Measurements from ENCODE around the gene BOLA1. TPM values are rescaled to one million over a fixed set of nuclear protein-coding genes. Genes with fewer than 3 reads are reported as not detected.
"Not testable (repeated sequence)": the region's sequence is repeated elsewhere in the genome, so short reads cannot be mapped to it uniquely, and the experiment has no call there.

Gene BOLA1
- total and polyA plus RNA-seq, 2 donors (not counting 3 experiments of a cell fraction or from before 2014, with no cell fraction given): 10.8 to 12.2 TPM

DNA sequence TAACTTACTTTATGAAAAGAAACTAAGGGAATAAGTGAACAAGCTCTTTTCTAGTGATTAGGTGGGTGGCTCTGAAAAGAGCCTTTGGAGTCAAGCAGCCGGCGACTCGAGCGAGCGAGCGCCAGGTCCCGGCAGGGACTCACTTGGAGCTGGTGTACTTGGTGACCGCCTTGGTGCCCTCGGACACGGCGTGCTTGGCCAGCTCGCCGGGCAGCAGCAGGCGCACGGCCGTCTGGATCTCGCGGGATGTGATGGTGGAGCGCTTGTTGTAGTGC, 13.3 kb upstream of the BOLA1 start:
- FAIRE-seq; H4K20me1 ChIP-seq (replicated peaks; ENCODE audit: control insufficient read depth, extremely low read depth, insufficient read depth, low read length); H3K9me3 ChIP-seq (replicated peaks; ENCODE audit: control insufficient read depth, insufficient read depth, low read length); H2AFZ ChIP-seq (ENCODE audit: low read depth, low read length); H3K9me1 ChIP-seq (replicated peaks; ENCODE audit: control insufficient read depth, extremely low read depth, insufficient read depth, low read length); BruUV-seq (replicated peaks); H3K79me2 ChIP-seq (ENCODE audit: control insufficient read depth, insufficient read depth, low read length); H3K36me3 ChIP-seq (ENCODE audit: control insufficient read depth in 2 of 2, extremely low read depth in 1 of 2, insufficient read depth in 2 of 2, low read length in 2 of 2); DNase-seq (ENCODE audit: low read depth, low spot score); H3K27me3 ChIP-seq (ENCODE audit: control insufficient read depth in 2 of 2, insufficient read depth in 2 of 2, low read length in 2 of 2); intact Hi-C loops (cut with micrococcal nuclease): not testable (repeated sequence)
- H3K4me3 ChIP-seq (replicated peaks in 1 of 3; ENCODE audit: insufficient read depth in 1 of 3, low read depth in 1 of 3, low read length in 3 of 3): peak overlapping the region; percentile 40 to 81 (median 42)
- H3K4me2 ChIP-seq (ENCODE audit: insufficient read depth, low read length): peak overlapping the region; percentile 91
- peak overlapping the region; percentile 99 for H3K9ac ChIP-seq (replicated peaks; ENCODE audit: extremely low read depth, insufficient read depth, low read length)
- peaks cover 16% of the 10 kb centered on the region for H3K4me1 ChIP-seq (ENCODE audit: control insufficient read depth, extremely low read depth, insufficient read depth, low read length)
- H3K27ac ChIP-seq (ENCODE audit: insufficient read depth, low read depth, low read length): peak overlapping the region; percentile 90
- TF ChIP-seq POLR2AphosphoS5 (IDR thresholded peaks at IDR 0.05; ENCODE audit: insufficient read depth, low read depth, low read length): peak; percentile 52
- peak; percentile 87 for TF ChIP-seq POLR2A (IDR thresholded peaks at IDR 0.05; ENCODE audit: low read depth, low read length)
- POLR2A ChIA-PET: interaction anchor here (0.6 to 3.6 kb wide), 6 partner anchors 14 to 451 kb away, joined by 4 to 20 read pairs (median 7); partner anchors contain the start of genes BOLA1 and OTUD7B
- dilution Hi-C loops (cut with MboI; ENCODE audit: extremely low pct_ligation_motif_present, low sequenced_read_pairs): loop anchor here (25.0 kb wide), 1 partner anchor 151 kb away; no protein-coding TSS in a partner anchor
- CTCF ChIA-PET: interaction anchor here (1.2 to 4.1 kb wide), 4 partner anchors 41 to 301 kb away, joined by 3 to 38 read pairs (median 19); no protein-coding TSS in a partner anchor

DNA sequence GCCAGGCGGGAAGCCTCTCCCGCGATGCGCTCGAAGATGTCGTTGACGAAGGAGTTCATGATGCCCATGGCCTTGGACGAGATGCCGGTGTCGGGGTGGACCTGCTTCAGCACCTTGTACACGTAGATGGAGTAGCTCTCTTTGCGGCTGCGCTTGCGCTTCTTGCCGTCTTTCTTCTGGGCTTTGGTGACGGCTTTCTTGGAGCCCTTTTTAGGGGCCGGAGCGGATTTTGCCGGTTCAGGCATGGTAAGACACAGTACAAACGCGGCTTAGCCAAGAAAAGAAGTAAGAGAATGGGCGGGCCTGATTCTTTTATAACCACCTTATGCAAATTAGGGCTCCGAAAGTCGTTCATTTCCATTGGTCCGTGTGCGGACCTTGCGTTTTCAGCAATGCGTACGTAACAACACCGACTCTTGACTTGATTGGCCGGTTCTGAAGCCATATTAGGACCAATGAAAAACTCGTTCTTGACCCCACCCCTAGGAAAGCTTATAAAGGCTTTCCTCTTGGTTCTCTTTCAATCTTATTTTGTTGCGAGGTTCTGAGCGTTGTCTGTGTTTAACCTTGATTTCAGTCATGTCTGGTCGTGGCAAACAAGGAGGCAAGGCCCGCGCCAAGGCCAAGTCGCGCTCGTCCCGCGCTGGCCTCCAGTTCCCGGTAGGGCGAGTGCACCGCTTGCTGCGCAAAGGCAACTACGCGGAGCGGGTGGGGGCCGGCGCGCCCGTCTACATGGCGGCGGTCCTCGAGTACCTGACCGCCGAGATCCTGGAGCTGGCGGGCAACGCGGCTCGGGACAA, 12.8 kb upstream of the BOLA1 start:
- Histone ChIP-seq H3K9me3 (replicated peaks; ENCODE audit: control insufficient read depth, insufficient read depth, low read length) (no peaks in the 10 kb centered on the region), H3K27ac (ENCODE audit: insufficient read depth, low read depth, low read length) (peak overlapping the region; percentile 97), H3K4me3 (replicated peaks in 1 of 3; ENCODE audit: insufficient read depth in 1 of 3, low read depth in 1 of 3, low read length in 3 of 3) (peak overlapping the region; percentile 19 to 91 (median 67)), H3K4me1 (ENCODE audit: control insufficient read depth, extremely low read depth, insufficient read depth, low read length) (peaks cover 16% of the 10 kb centered on the region), H3K9me1 (replicated peaks; ENCODE audit: control insufficient read depth, extremely low read depth, insufficient read depth, low read length) (no peaks in the 10 kb centered on the region), H3K27me3 (ENCODE audit: control insufficient read depth in 2 of 2, insufficient read depth in 2 of 2, low read length in 2 of 2) (no peaks in the 10 kb centered on the region), H2AFZ (ENCODE audit: low read depth, low read length) (no peak overlapping the region), H3K79me2 (ENCODE audit: control insufficient read depth, insufficient read depth, low read length) (no peaks in the 10 kb centered on the region), H4K20me1 (replicated peaks; ENCODE audit: control insufficient read depth, extremely low read depth, insufficient read depth, low read length) (no peaks in the 10 kb centered on the region), H3K4me2 (ENCODE audit: insufficient read depth, low read length) (peak overlapping the region; percentile 91), H3K36me3 (ENCODE audit: control insufficient read depth in 2 of 2, extremely low read depth in 1 of 2, insufficient read depth in 2 of 2, low read length in 2 of 2) (no peaks in the 10 kb centered on the region), H3K9ac (replicated peaks; ENCODE audit: extremely low read depth, insufficient read depth, low read length) (peak overlapping the region; percentile 99)
- ChIA-PET POLR2A (interaction anchor here (0.6 to 3.6 kb wide), 10 partner anchors 13 to 451 kb away, joined by 3 to 20 read pairs (median 6); partner anchors contain the start of genes BOLA1, OTUD7B and VPS45), CTCF (interaction anchor here (0.9 to 4.1 kb wide), 7 partner anchors 37 to 301 kb away, joined by 3 to 38 read pairs (median 5); no protein-coding TSS in a partner anchor)
- TSS peak; percentile 99 for BruUV-seq (replicated peaks)
- dilution Hi-C loops (cut with MboI; ENCODE audit: extremely low pct_ligation_motif_present, low sequenced_read_pairs): loop anchor here (25.0 kb wide), 1 partner anchor 151 kb away; no protein-coding TSS in a partner anchor
- intact Hi-C loops (cut with micrococcal nuclease): no loop called here
- DNase-seq (ENCODE audit: low read depth, low spot score) (peak; percentile 98), FAIRE-seq (peak; percentile 98)
- TF ChIP-seq FOS (IDR thresholded peaks at IDR 0.05; ENCODE audit: borderline replicate concordance, insufficient read depth, low read length) (no peak), GATA2 (IDR thresholded peaks at IDR 0.05; ENCODE audit: insufficient read depth, insufficient read length, low read depth, low read length) (no peak), POLR2A (IDR thresholded peaks at IDR 0.05; ENCODE audit: low read depth, low read length) (peak; percentile 97), EZH2 (IDR thresholded peaks at IDR 0.05; ENCODE audit: borderline replicate concordance, low read depth, low read length, severe bottlenecking) (no peak), MYC (IDR thresholded peaks at IDR 0.05; ENCODE audit: low read depth, low read length) (no peak), POLR2AphosphoS5 (IDR thresholded peaks at IDR 0.05; ENCODE audit: insufficient read depth, low read depth, low read length) (peak; percentile 86)

Measured in endothelial cell of umbilical vein (primary cell).